ENCODE data around the gene LIPA. TPM values are rescaled to one million over a fixed set of nuclear protein-coding genes. Genes with fewer than 3 reads are reported as not detected.
"Not testable (repeated sequence)": the region's sequence is repeated elsewhere in the genome, so short reads cannot be mapped to it uniquely, and the experiment has no call there.

LIPA gene
- total and polyA plus RNA-seq, 9 donors: 26.6 to 191 (median 36.1) TPM

GRCh38 chr10:89256340-89256739, 4.8 kb upstream of the LIPA start:
- Histone ChIP-seq H3K9me3 (no peaks in the 10 kb centered on the region), H3K27ac (no peak overlapping the region), H3K27me3 (no peaks in the 10 kb centered on the region), H3K4me3 (no peak overlapping the region), H3K4me1 (ENCODE audit: insufficient read depth) (peaks cover 1% of the 10 kb centered on the region), H3K36me3 (no peaks in the 10 kb centered on the region)
- 71 to 79% (median 75%) methylated on average over 3 of the region's 3 CpGs for WGBS, 3 donors
- DNase-seq: no peak
- intact Hi-C loops (cut with DNase I): loop anchor here in 1 of 4 donors (5.0 kb wide), 1 partner anchor 306 kb away; no protein-coding TSS in a partner anchor
- TF ChIP-seq CTCF (IDR thresholded peaks at IDR 0.05) (no peak), POLR2A (IDR thresholded peaks at IDR 0.05) (no peak)

GRCh38 chr10:89255793-89256192, 4.2 kb upstream of the LIPA start:
- intact Hi-C loops (cut with DNase I): loop anchor here in 1 of 4 donors (5.0 kb wide), 1 partner anchor 307 kb away; no protein-coding TSS in a partner anchor
- Histone ChIP-seq H3K27ac (no peak overlapping the region), H3K27me3 (no peaks in the 10 kb centered on the region), H3K36me3 (no peaks in the 10 kb centered on the region), H3K4me3 (no peak overlapping the region), H3K9me3 (no peaks in the 10 kb centered on the region), H3K4me1 (ENCODE audit: insufficient read depth) (peaks cover 1% of the 10 kb centered on the region)
- DNase-seq: no peak
- no peak for TF ChIP-seq EP300 (IDR thresholded peaks at IDR 0.05)
- TF ChIP-seq POLR2A (IDR thresholded peaks at IDR 0.05): no peak
- no peak for TF ChIP-seq CTCF (IDR thresholded peaks at IDR 0.05)

GRCh38 chr10:89255091-89255579, 3.6 kb upstream of the LIPA start:
- H3K4me3 ChIP-seq; H3K27ac ChIP-seq; H3K27me3 ChIP-seq; H3K4me1 ChIP-seq (ENCODE audit: insufficient read depth); H3K9me3 ChIP-seq; H3K36me3 ChIP-seq; DNase-seq: not testable (repeated sequence)
- intact Hi-C loops (cut with DNase I): loop anchor here in 1 of 4 donors (5.0 kb wide), 1 partner anchor 307 kb away; no protein-coding TSS in a partner anchor
- 73 to 89% (median 84%) methylated on average over 2 of the region's 2 CpGs for WGBS, 3 donors

- Histone ChIP-seq H3K4me1 (ENCODE audit: insufficient read depth) (peaks cover 1% of the 10 kb centered on the region), H3K27me3 (no peaks in the 10 kb centered on the region), H3K4me3 (peak overlapping the region; percentile 90), H3K36me3 (no peaks in the 10 kb centered on the region), H3K27ac (no peak overlapping the region), H3K9me3 (no peaks in the 10 kb centered on the region)
- TF ChIP-seq EP300 (IDR thresholded peaks at IDR 0.05): no peak
- no peak for TF ChIP-seq CTCF (IDR thresholded peaks at IDR 0.05)
- TF ChIP-seq POLR2A (IDR thresholded peaks at IDR 0.05): no peak
- DNase-seq: peak in 1 of 5 donors; percentile 33
- intact Hi-C loops (cut with DNase I): no loop called here
- WGBS, 3 donors: 89 to 90% (median 89%) methylated on average over 2 of the region's 2 CpGs
Measured at GRCh38 chr10:89252225-89252585, 630 bp upstream of the LIPA start.

GRCh38 chr10:89250865-89251408, 638 bp downstream of the LIPA start:
- intact Hi-C loops (cut with DNase I): no loop called here
- TF ChIP-seq POLR2A (IDR thresholded peaks at IDR 0.05) (no peak), EP300 (IDR thresholded peaks at IDR 0.05) (no peak), CTCF (IDR thresholded peaks at IDR 0.05) (no peak)
- DNase-seq: no peak
- 15 to 24% (median 24%) methylated on average over 13 of the region's 13 CpGs for WGBS, 3 donors
- H3K9me3 ChIP-seq: no peaks in the 10 kb centered on the region
- H3K36me3 ChIP-seq: no peaks in the 10 kb centered on the region
- H3K27ac ChIP-seq: no peak overlapping the region
- peak overlapping the region; percentile 90 for H3K4me3 ChIP-seq
- no peaks in the 10 kb centered on the region for H3K27me3 ChIP-seq
- H3K4me1 ChIP-seq (ENCODE audit: insufficient read depth): peaks cover 1% of the 10 kb centered on the region
